Muscle of leg (tissue), 11 donors: ENCODE measurements around the gene NUMB. TPM values are rescaled to one million over a fixed set of nuclear protein-coding genes. Genes with fewer than 3 reads are reported as not detected.
A peak's percentile ranks its signal among the peaks of the same experiment; 100 is the strongest.
"Not testable (repeated sequence)": the region's sequence is repeated elsewhere in the genome, so short reads cannot be mapped to it uniquely, and the experiment has no call there.

ENCODE experiments used
- DNase-seq: peaks from one replicate; pipeline ENCODE4 v3.0.0; 2013
- H3K27ac ChIP-seq: one replicate; pipeline ENCODE4 v1.5.1; 2013; ENCODE audit warnings: mild to moderate bottlenecking, low read length, control low read depth
- H3K27me3 ChIP-seq: one replicate; pipeline ENCODE4 v1.6.1; 2013; ENCODE audit warnings: low read length; ENCODE audit not compliant: control insufficient read depth, insufficient read depth
- H3K36me3 ChIP-seq: one replicate; pipeline ENCODE4 v1.6.1; 2013; ENCODE audit warnings: low read length; ENCODE audit not compliant: control insufficient read depth, insufficient read depth
- H3K4me1 ChIP-seq: one replicate; pipeline ENCODE4 v1.6.1; 2013; ENCODE audit warnings: low read length; ENCODE audit not compliant: control insufficient read depth, insufficient read depth
- H3K4me3 ChIP-seq: one replicate; pipeline ENCODE4 v1.5.1; 2013; ENCODE audit warnings: low read length, control low read depth
- H3K9me3 ChIP-seq: replicated peaks from 2 replicates; pipeline ENCODE4 v1.6.1; 2013; ENCODE audit warnings: low read depth, low read length; ENCODE audit not compliant: control insufficient read depth
- WGBS: methylation state at CpG from one replicate; pipeline ENCODE4 v1.1.5; 2013; ENCODE audit warnings: missing lambda C conversion rate; ENCODE audit not compliant: insufficient coverage; 5-methylcytosine and 5-hydroxymethylcytosine counted together
- polyA plus RNA-seq, 8 donors: library from polyadenylated mRNA; unstranded; fragments of 120-200 nt; gene quantifications; one replicate each; pipeline versions ENCODE4 v1.2.1 to v1.2.3, GENCODE V29; 2013; ENCODE audit warnings: inconsistent platforms in 1 of 8, low replicate concordance in 1 of 8; ENCODE audit not compliant: insufficient read length in 8 of 8, insufficient read depth in 1 of 8
- total RNA-seq: library from RNA; stranded (reverse); fragments of 120-200 nt; gene quantifications from one replicate; pipeline ENCODE4 v1.2.4, GENCODE V29; 2013

NUMB gene
- total and polyA plus RNA-seq, 9 donors: 15.1 to 38.7 (median 29.8) TPM

GRCh38 chr14:73370561-73370960 lies 87.8 kb downstream of the NUMB start:
- no CpG with 5 or more reads among the region's 5 CpGs for WGBS
- H3K9me3 ChIP-seq: no peaks in the 10 kb centered on the region
- H3K27me3 ChIP-seq: no peaks in the 10 kb centered on the region
- H3K4me3 ChIP-seq: no peak overlapping the region
- H3K4me1 ChIP-seq: no peaks in the 10 kb centered on the region
- no peak overlapping the region for H3K27ac ChIP-seq
- DNase-seq: no peak
- H3K36me3 ChIP-seq: no peaks in the 10 kb centered on the region

GRCh38 chr14:73369428-73369827 lies 88.9 kb downstream of the NUMB start:
- Histone ChIP-seq H3K4me1 (no peaks in the 10 kb centered on the region), H3K27ac (no peak overlapping the region), H3K9me3 (no peaks in the 10 kb centered on the region), H3K36me3 (no peaks in the 10 kb centered on the region), H3K4me3 (no peak overlapping the region), H3K27me3 (no peaks in the 10 kb centered on the region)
- no peak for DNase-seq

GRCh38 chr14:73368616-73369015 lies 89.7 kb downstream of the NUMB start:
- no peak overlapping the region for H3K27ac ChIP-seq
- DNase-seq: no peak
- H3K36me3 ChIP-seq: no peaks in the 10 kb centered on the region
- no peak overlapping the region for H3K4me3 ChIP-seq
- H3K9me3 ChIP-seq: no peaks in the 10 kb centered on the region
- H3K27me3 ChIP-seq: no peaks in the 10 kb centered on the region
- H3K4me1 ChIP-seq: no peaks in the 10 kb centered on the region

GRCh38 chr14:73365727-73366126 lies 92.6 kb downstream of the NUMB start:
- H3K36me3 ChIP-seq: no peaks in the 10 kb centered on the region
- WGBS: no CpG with 5 or more reads among the region's 1 CpG
- no peaks in the 10 kb centered on the region for H3K9me3 ChIP-seq
- DNase-seq: no peak
- no peaks in the 10 kb centered on the region for H3K27me3 ChIP-seq
- no peak overlapping the region for H3K27ac ChIP-seq
- no peaks in the 10 kb centered on the region for H3K4me1 ChIP-seq
- no peak overlapping the region for H3K4me3 ChIP-seq

GRCh38 chr14:73364559-73364958 lies 93.8 kb downstream of the NUMB start:
- no peak overlapping the region for H3K4me3 ChIP-seq
- no peaks in the 10 kb centered on the region for H3K9me3 ChIP-seq
- no peak overlapping the region for H3K27ac ChIP-seq
- no peaks in the 10 kb centered on the region for H3K27me3 ChIP-seq
- H3K4me1 ChIP-seq: no peaks in the 10 kb centered on the region
- no peak for DNase-seq
- 92% methylated on average over 2 of the region's 2 CpGs for WGBS
- H3K36me3 ChIP-seq: no peaks in the 10 kb centered on the region

- Histone ChIP-seq H3K36me3 (peaks cover 3% of the 10 kb centered on the region), H3K4me1 (no peaks in the 10 kb centered on the region), H3K27me3 (no peaks in the 10 kb centered on the region), H3K4me3 (no peak overlapping the region), H3K27ac (no peak overlapping the region), H3K9me3 (no peaks in the 10 kb centered on the region)
- no peak for DNase-seq
These were observed 98.9 kb downstream of the NUMB start for GRCh38 chr14:73359445-73359844.

- peaks cover 3% of the 10 kb centered on the region for H3K36me3 ChIP-seq
- H3K27ac ChIP-seq: no peak overlapping the region
- no peaks in the 10 kb centered on the region for H3K27me3 ChIP-seq
- no peak overlapping the region for H3K4me3 ChIP-seq
- DNase-seq: no peak
- no peaks in the 10 kb centered on the region for H3K4me1 ChIP-seq
- H3K9me3 ChIP-seq: no peaks in the 10 kb centered on the region
- WGBS: no CpG with 5 or more reads among the region's 1 CpG
These were observed 100.2 kb downstream of the NUMB start for GRCh38 chr14:73358187-73358586.

GRCh38 chr14:73349091-73349490 lies 109.3 kb downstream of the NUMB start:
- not testable (repeated sequence) for H3K4me3 ChIP-seq, H3K27ac ChIP-seq, DNase-seq, H3K36me3 ChIP-seq, H3K27me3 ChIP-seq, H3K9me3 ChIP-seq, H3K4me1 ChIP-seq
- 83% methylated on average over 2 of the region's 3 CpGs for WGBS

GRCh38 chr14:73344319-73344718 lies 114.0 kb downstream of the NUMB start:
- DNase-seq: peak; percentile 69

GRCh38 chr14:73342670-73343069 lies 115.7 kb downstream of the NUMB start:
- no peaks in the 10 kb centered on the region for H3K36me3 ChIP-seq
- DNase-seq: no peak
- H3K27me3 ChIP-seq: no peaks in the 10 kb centered on the region
- no peaks in the 10 kb centered on the region for H3K4me1 ChIP-seq
- H3K9me3 ChIP-seq: no peaks in the 10 kb centered on the region
- H3K27ac ChIP-seq: no peak overlapping the region
- no peak overlapping the region for H3K4me3 ChIP-seq
- no CpG with 5 or more reads among the region's 5 CpGs for WGBS

More at GRCh38 chr14:73344319-73344718, 114.0 kb downstream of the NUMB start:
- no peaks in the 10 kb centered on the region for H3K36me3 ChIP-seq
- no peak overlapping the region for H3K4me3 ChIP-seq
- WGBS: no CpG with 5 or more reads among the region's 1 CpG
- no peak overlapping the region for H3K27ac ChIP-seq
- H3K27me3 ChIP-seq: no peaks in the 10 kb centered on the region
- no peaks in the 10 kb centered on the region for H3K9me3 ChIP-seq
- H3K4me1 ChIP-seq: no peaks in the 10 kb centered on the region

GRCh38 chr14:73339846-73340595 lies 118.3 kb downstream of the NUMB start:
- WGBS: 79% methylated on average over 5 of the region's 6 CpGs
- no peaks in the 10 kb centered on the region for H3K36me3 ChIP-seq
- no peaks in the 10 kb centered on the region for H3K4me1 ChIP-seq
- no peak overlapping the region for H3K4me3 ChIP-seq
- DNase-seq: no peak
- H3K27me3 ChIP-seq: no peaks in the 10 kb centered on the region
- H3K27ac ChIP-seq: no peak overlapping the region
- no peaks in the 10 kb centered on the region for H3K9me3 ChIP-seq
